GM21825 (cell line): ENCODE measurements around the gene ATXN10.

Source experiments
- ATAC-seq: cut with Tn5 transposase; IDR thresholded peaks from one replicate; pipeline ENCODE4 v1.9.1; 2021; ENCODE audit warnings: mild to moderate bottlenecking, moderate library complexity; ENCODE audit not compliant: unreplicated experiment

Gene ATXN10

GRCh38 chr22:45848904-45849303 is 177.3 kb downstream of the ATXN10 start:
- ATAC-seq: no peak

GRCh38 chr22:45852826-45853225 is 181.2 kb downstream of the ATXN10 start:
- no peak for ATAC-seq

GRCh38 chr22:45855961-45856360 is 184.3 kb downstream of the ATXN10 start:
- no peak for ATAC-seq

- no peak for ATAC-seq
Measured at GRCh38 chr22:45857519-45857918, 185.9 kb downstream of the ATXN10 start.

- ATAC-seq: no peak
Measured at GRCh38 chr22:45859231-45860161, 187.9 kb downstream of the ATXN10 start.

- no peak for ATAC-seq
Measured at GRCh38 chr22:45860201-45860600, 188.6 kb downstream of the ATXN10 start.

- ATAC-seq: no peak
Measured at GRCh38 chr22:45861259-45861658, 189.6 kb downstream of the ATXN10 start.

- no peak for ATAC-seq
Measured at GRCh38 chr22:45863981-45864751, 192.5 kb downstream of the ATXN10 start.

- no peak for ATAC-seq
Measured at GRCh38 chr22:45864959-45865476, 193.4 kb downstream of the ATXN10 start.

- no peak for ATAC-seq
Measured at GRCh38 chr22:45865561-45866125, 194.0 kb downstream of the ATXN10 start.

- ATAC-seq: no peak
Measured at GRCh38 chr22:45866126-45866645, 194.6 kb downstream of the ATXN10 start.

GRCh38 chr22:45866646-45867117 is 195.0 kb downstream of the ATXN10 start:
- no peak for ATAC-seq

- no peak for ATAC-seq
Measured at GRCh38 chr22:45867118-45867905, 195.7 kb downstream of the ATXN10 start.

GRCh38 chr22:45867906-45868555 is 196.4 kb downstream of the ATXN10 start:
- no peak for ATAC-seq

- ATAC-seq: no peak
Measured at GRCh38 chr22:45868571-45869339, 197.1 kb downstream of the ATXN10 start.

GRCh38 chr22:45869340-45869847 is 197.8 kb downstream of the ATXN10 start:
- no peak for ATAC-seq

GRCh38 chr22:45870011-45870410 is 198.4 kb downstream of the ATXN10 start:
- ATAC-seq: no peak

GRCh38 chr22:45871721-45872120 is 200.1 kb downstream of the ATXN10 start:
- no peak for ATAC-seq
